LNCaP clone FGC (cell line): ENCODE data around the gene SLC7A11.

Source experiments
- DNase-seq: peaks from one replicate; pipeline ENCODE4 v3.0.0-alpha.2; 2011; ENCODE audit warnings: low read depth
- H3K4me3 ChIP-seq: 2 replicates; pipeline ENCODE4 v1.5.1; 2011; ENCODE audit warnings: mild to moderate bottlenecking, low read depth, low read length, control low read depth
- CTCF ChIP-seq: IDR thresholded peaks from 2 replicates; pipeline ENCODE4 v1.5.1; 2012; ENCODE audit warnings: mild to moderate bottlenecking; ENCODE audit not compliant: control insufficient read depth, insufficient read depth; ENCODE audit errors: extremely low read depth

SLC7A11 gene

DNA sequence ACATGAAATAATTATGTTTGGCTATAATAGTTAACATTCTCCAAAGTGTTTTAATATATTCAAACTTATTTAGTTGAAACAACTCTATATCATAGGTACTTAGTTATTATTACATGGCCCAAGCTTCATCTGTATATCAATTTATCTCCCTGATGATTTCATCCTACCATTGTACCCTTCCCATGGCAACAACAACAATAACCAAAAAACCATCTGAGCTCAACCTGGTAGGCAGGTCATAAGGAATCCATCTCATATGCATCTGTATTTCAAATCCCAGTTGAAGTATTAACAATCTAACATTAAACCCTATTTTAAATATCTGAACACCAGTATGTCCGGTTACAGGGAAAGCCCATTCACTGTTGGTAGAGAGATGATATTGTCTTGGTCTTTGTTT is 33.1 kb upstream of the SLC7A11 start:
- no peak for DNase-seq
- H3K4me3 ChIP-seq: no peak overlapping the region
- no peak for TF ChIP-seq CTCF

GRCh38 chr4:138269175-138269574 is 27.0 kb upstream of the SLC7A11 start:
- DNase-seq: no peak
- TF ChIP-seq CTCF: no peak
- H3K4me3 ChIP-seq: no peak overlapping the region

DNA sequence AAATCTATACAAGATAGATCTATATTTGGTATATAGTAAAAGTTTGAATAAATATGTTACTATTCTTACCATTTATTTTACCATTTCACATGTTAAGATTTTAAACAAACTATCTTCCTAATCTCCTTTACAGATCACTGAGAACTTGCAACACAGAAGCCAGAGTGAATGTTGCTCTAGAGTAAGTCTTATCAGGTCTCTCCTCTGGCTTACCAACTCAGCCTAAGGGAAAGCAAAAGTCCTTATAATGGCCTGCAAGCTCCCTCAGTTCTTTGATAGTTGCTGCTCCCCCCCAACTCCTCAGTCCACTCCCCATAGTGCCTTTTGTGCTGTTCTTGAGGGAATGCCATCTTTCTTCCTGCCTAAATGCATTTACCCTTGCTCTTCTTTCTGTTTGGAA is 25.7 kb upstream of the SLC7A11 start:
- no peak for TF ChIP-seq CTCF
- DNase-seq: no peak

GRCh38 chr4:138266948-138267347 is 24.8 kb upstream of the SLC7A11 start:
- no peak for DNase-seq
- H3K4me3 ChIP-seq: no peak overlapping the region
- no peak for TF ChIP-seq CTCF

More for the DNA sequence above, 25.7 kb upstream of the SLC7A11 start:
- H3K4me3 ChIP-seq: no peak overlapping the region

- no peak for DNase-seq
- no peak for TF ChIP-seq CTCF
- no peak overlapping the region for H3K4me3 ChIP-seq
Measured at GRCh38 chr4:138263247-138263816, 21.2 kb upstream of the SLC7A11 start.

GRCh38 chr4:138262469-138262868 is 20.3 kb upstream of the SLC7A11 start:
- H3K4me3 ChIP-seq: no peak overlapping the region
- DNase-seq: no peak
- no peak for TF ChIP-seq CTCF

- no peak for DNase-seq
Measured at GRCh38 chr4:138262030-138262429, 19.9 kb upstream of the SLC7A11 start.

More at GRCh38 chr4:138262030-138262429, 19.9 kb upstream of the SLC7A11 start:
- no peak for TF ChIP-seq CTCF
- H3K4me3 ChIP-seq: no peak overlapping the region
